Measurements from ENCODE around the gene CMTM4.
"Not testable (repeated sequence)": the region's sequence is repeated elsewhere in the genome, so short reads cannot be mapped to it uniquely, and the experiment has no call there.

The CMTM4 gene

GRCh38 chr16:66588981-66589713 lies 107.4 kb downstream of the CMTM4 start:
- peak; percentile 67 to 79 (median 72) for DNase-seq

GRCh38 chr16:66587881-66588600 lies 108.5 kb downstream of the CMTM4 start:
- DNase-seq, result no peak

DNA sequence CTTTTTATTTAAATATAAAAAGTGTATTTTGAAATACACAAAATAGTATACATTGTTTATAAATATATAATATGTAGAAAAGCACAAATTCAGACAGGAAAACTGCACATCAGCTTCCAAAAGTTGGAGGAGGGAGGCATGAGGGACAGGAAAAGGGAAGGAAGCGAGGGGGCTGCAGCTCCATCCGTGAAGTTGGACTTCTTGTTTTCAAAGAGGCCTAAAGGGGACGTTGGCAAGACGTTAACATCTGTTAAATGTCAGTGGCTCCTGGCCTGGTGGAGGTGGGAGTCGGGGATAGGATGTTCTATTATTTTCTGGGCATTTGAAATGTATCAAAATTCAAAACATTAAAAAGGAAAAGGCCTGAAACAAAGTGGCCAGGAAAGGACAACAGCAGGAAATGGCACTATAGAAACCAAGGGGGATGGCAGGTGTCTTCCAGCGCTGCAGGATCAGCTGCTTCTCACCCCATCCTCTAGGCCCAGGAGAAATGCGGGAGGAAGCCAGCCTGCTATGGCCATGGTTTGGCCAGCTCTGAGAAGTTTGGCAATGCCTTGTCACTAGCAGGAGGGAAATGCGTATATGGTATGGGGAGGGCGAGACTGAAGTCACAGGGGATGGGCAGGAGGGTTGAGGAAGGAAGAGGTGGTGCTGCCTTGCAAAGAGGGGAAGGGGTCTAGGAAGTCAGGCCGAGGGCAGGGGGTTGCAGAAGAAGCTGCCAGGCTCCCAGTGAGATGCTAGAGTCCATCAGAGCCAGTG lies 110.9 kb downstream of the CMTM4 start:
- DNase-seq, result peak in 2 of 3 donors; percentile 34 to 39

DNA sequence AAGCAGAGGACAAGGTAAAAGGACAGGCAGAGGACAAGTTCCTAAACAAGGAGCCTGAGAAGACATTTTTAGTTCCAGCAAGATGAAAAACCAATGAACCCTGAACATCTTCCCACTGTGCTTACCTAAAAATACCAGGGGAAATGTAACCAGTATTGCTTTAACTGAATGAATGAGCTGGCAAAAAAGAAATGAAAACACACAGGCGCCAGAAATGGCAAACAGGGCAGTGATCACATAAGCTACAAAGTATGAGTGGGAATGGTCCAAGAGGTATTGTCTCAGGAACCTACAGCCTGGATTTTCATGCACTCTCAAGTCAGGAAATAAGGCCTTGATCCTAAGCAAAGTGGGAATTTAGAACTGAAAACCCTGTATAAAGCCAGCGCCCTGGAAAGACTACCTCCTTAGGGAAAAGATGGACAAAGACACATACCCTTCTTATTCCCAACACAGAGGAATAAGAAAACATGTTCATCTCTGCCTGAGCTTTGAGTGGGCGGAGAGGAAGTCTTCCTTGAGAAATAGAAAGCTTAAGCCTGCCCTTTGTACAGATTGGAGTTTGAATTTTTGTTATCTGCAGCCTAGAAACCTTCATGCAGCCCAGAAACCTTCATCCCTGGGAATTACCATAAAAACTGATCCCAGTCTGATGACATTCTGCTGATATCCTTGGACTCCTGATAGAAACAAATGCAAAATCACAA lies 115.1 kb downstream of the CMTM4 start:
- DNase-seq, result peak; percentile 75 to 78 (median 77)

DNA sequence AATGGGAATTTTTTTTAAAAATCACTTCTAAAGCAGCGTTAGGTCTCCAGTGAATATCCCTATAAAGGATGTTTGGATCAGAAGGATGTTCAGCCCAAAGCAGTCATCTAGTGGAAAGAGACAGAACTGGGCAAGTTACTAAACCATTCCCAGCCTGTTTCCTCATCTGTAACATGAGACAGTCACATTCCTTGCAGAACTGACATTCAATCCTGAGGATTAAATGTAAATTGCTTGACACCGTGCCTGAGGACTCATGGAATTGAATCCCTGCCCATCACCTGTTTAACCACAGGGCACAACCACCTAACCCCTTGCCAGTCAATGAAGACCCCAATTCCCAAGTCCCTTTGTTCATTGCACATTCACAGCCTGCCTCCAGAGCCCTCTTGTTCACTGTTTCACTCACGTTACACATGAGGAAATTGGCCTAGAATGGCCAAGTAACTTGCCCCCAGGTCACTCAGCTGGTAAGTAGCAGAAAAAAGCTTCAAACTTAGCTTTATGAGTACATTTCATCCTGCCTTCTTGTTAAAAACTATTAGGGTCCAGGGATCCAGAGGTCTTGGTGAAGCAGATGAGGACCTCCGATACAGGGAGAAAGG lies 115.8 kb downstream of the CMTM4 start:
- DNase-seq, result no peak

GRCh38 chr16:66578651-66579531 lies 117.7 kb downstream of the CMTM4 start, which contains the start of gene CMTM2:
TSS of gene CMTM2 (plus strand) at chr16:66579463. CDS start at chr16:66579608, 145 bp downstream.
- no peak for DNase-seq

- DNase-seq, result no peak
These were observed 120.2 kb downstream of the CMTM4 start for GRCh38 chr16:66576296-66576695.

- DNase-seq, result no peak
These were observed 121.5 kb downstream of the CMTM4 start for GRCh38 chr16:66575060-66575459.

- DNase-seq, result no peak
These were observed 122.0 kb downstream of the CMTM4 start for GRCh38 chr16:66574531-66574930.

- DNase-seq, result no peak
These were observed 122.5 kb downstream of the CMTM4 start for GRCh38 chr16:66574081-66574480.

GRCh38 chr16:66572356-66572755 lies 124.2 kb downstream of the CMTM4 start:
- DNase-seq, result no peak

DNA sequence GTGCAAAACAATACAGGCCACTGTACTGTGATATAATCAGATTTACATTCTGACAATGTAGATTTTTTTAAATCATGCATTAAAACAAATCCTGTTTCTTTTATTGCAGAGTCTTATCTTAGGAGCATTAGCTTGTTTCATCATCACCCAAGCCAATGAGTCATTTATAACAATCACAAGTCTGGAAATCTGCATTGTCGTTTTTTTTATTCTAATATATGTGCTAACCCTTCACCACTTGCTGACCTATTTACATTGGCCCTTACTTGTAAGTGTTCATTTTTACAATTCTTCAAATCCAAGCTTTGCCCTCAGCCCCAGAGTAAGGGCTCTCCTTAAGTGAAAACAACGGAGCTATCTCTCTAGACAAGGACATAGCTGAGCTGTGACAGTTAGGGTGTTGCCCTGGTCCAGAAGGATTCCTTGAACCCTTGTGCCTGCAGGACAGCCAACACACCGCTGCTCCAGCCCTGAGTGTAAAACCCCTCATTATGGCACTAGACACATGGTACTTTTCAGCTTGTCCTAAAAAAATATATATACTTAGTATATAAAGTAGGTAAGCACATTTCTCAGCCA lies 126.6 kb downstream of the CMTM4 start:
- DNase-seq, result peak; percentile 30 to 70 (median 66)

GRCh38 chr16:66569131-66569530 lies 127.4 kb downstream of the CMTM4 start:
- DNase-seq, result no peak

GRCh38 chr16:66568355-66568754 lies 128.2 kb downstream of the CMTM4 start:
- no peak for DNase-seq

GRCh38 chr16:66567270-66567669 lies 129.3 kb downstream of the CMTM4 start:
- DNase-seq, result not testable (repeated sequence)

GRCh38 chr16:66566051-66566901 lies 130.3 kb downstream of the CMTM4 start, which contains the start of gene CMTM1:
TSS of gene CMTM1 (plus strand) at chr16:66566439. CDS start at chr16:66566514, 75 bp downstream.
- no peak for DNase-seq

All from suppressor macrophage treated with lipopolysaccharide for 1 hour (primary cell).